ENCODE results near the gene TPRN. TPM values are rescaled to one million over a fixed set of nuclear protein-coding genes. Genes with fewer than 3 reads are reported as not detected.

The TPRN gene
- total RNA-seq, 2 experiments from 2014 or later = 7.3 to 7.6 TPM

DNA sequence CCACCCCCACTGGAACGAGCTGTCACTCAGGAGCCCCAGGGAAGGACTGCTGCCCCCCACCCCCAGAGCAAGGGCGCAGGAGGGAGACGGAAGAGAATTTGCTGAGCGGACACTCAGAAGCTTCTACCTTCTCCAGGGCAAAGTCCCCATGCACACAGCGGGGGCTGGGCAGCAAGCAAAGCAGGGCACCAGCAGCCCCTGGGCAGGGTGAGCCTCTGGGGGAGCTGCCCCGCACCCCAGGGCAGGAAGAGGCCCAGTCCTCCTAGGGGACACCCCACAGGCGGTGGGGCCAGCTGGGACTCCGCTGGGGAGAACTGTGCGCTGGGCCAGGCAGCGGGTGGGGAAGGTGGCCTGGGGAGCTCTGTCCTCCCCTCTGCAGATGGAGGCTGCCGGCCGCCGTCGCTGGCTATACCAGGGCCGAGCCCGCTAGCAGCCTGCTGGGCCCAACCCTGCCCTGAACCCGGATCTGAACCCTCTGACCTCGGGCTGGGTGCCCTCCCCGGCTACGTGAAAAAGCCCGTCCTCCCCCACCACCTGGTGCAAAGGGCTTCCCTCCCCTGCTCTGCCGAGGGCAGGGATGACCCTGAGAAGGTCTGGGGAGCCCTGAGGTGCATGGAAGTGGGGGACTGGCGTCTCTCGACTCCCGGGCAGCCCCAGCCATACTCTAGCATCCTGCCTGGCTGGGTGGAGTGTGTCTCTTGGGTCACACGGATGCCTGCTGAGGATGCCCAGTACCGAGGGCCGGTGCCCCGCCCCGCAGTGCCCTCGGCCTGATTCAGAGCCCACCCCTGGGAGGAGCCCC, 29.6 kb upstream of the TPRN start:
- Mint-ChIP-seq H3K36me3 (no peaks in the 10 kb centered on the region), H3K27me3 (peaks cover 13% of the 10 kb centered on the region), H3K9me3 (no peaks in the 10 kb centered on the region), H3K4me3 (no peak overlapping the region), H3K27ac (no peak overlapping the region), H3K4me1 (peaks cover 4% of the 10 kb centered on the region)
- no peak for DNase-seq

DNA sequence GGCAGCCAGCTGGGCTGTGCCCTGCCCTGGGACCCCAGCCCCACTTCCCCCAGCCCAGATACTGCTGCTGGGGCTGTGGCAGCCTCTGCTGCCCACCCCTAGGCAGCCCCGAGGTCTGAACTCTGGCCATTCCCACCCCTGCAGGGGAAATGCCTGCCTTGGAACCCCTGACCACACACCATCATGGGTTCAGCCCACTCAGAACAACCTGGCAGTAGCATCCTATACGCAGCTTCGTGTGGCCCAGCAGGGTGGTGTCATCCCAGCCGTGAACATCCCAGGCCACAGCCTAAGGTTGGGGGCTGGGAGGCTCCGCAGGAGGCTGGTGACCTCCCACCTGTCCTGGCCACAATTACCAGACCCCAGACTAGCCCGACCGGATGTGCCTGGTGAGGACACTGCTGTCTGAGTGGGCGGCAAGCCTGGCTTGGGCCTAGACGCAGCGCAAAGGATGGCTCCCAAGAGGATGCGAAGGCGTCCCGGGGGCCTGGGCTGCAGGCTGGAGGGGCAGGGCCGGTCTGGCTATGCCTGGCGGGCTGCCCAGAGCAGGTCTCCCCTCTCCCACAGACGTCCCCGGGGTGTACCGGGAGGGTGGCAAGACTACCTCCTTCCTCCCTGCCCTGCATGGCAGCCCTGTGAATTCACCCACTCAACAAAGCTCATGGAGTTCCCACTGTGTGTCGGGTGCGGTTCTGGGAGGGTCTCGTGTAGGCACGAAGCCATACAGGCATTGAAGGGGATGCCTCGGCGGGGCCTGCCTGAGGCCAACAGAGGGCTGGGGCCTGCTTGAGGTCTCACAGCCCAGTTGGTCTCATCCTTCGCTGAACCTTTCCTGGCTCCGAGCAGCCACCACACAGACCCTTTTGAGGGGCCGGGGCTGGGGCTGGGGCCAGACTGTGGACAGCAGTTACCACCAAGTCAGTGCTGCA, 28.7 kb upstream of the TPRN start:
- no peaks in the 10 kb centered on the region for H3K36me3 Mint-ChIP-seq
- H3K27ac Mint-ChIP-seq = no peak overlapping the region
- DNase-seq = no peak
- H3K4me3 Mint-ChIP-seq = no peak overlapping the region
- H3K27me3 Mint-ChIP-seq = peaks cover 12% of the 10 kb centered on the region
- H3K9me3 Mint-ChIP-seq = no peaks in the 10 kb centered on the region
- peaks cover 4% of the 10 kb centered on the region for H3K4me1 Mint-ChIP-seq

GRCh38 chr9:137228506-137228967, 28.0 kb upstream of the TPRN start:
- Mint-ChIP-seq H3K9me3 (no peaks in the 10 kb centered on the region), H3K27ac (no peak overlapping the region), H3K4me3 (no peak overlapping the region), H3K4me1 (peaks cover 4% of the 10 kb centered on the region), H3K36me3 (no peaks in the 10 kb centered on the region), H3K27me3 (peaks cover 12% of the 10 kb centered on the region)
- no peak for DNase-seq

DNA sequence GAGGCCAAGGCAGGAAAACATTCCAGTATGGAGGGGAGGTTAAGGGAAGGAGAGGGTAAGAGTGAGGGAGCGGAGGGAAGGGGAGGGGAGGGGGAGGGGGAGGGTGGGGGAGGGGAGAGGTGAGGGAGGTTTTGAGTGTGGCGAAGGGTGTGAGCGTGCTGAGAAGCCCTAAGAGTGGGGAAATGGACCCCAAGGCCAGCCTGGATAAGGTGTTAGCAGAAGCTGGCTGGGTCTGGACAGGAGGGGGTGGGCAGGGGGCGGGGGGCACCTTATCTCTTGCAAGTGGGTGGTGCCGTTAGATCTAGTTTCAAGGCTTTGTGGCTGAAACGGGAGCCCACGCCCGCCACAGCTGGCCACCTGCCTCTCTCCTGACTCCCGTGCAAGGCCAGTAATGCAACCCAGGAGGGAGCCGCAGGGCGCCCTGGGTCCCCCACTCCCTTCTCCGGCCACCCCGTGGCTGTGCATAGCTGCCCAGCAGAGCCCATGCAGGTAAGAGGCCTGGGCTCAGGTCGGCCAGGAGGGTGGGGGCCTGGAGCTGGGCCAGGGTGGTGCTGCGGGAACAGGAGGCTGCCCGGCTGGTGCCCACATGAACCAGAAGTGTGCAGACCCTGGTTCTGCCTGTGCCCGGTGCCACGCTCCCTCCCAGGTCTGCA, 27.4 kb upstream of the TPRN start:
- H3K27me3 Mint-ChIP-seq = peaks cover 12% of the 10 kb centered on the region
- no peak overlapping the region for H3K4me3 Mint-ChIP-seq
- no peaks in the 10 kb centered on the region for H3K9me3 Mint-ChIP-seq
- no peaks in the 10 kb centered on the region for H3K36me3 Mint-ChIP-seq
- no peak for DNase-seq
- peak overlapping the region; percentile 64 for H3K27ac Mint-ChIP-seq
- H3K4me1 Mint-ChIP-seq = peaks cover 4% of the 10 kb centered on the region

- H3K4me1 Mint-ChIP-seq = peaks cover 6% of the 10 kb centered on the region
- H3K27ac Mint-ChIP-seq = peak within 1 kb of the TSS; percentile 64
- DNase-seq = peak; percentile 84
- peaks cover 12% of the 10 kb centered on the region for H3K27me3 Mint-ChIP-seq
- H3K36me3 Mint-ChIP-seq = no peaks in the 10 kb centered on the region
- H3K4me3 Mint-ChIP-seq = no peak within 1 kb of the TSS
- no peaks in the 10 kb centered on the region for H3K9me3 Mint-ChIP-seq
Observed at GRCh38 chr9:137227054-137227852, 26.7 kb upstream of the TPRN start, which contains the start of gene RNF224. Gene RNF224, plus strand, starts transcription at chr9:137227502. Its CDS starts 834 bp downstream, at chr9:137228336.

DNA sequence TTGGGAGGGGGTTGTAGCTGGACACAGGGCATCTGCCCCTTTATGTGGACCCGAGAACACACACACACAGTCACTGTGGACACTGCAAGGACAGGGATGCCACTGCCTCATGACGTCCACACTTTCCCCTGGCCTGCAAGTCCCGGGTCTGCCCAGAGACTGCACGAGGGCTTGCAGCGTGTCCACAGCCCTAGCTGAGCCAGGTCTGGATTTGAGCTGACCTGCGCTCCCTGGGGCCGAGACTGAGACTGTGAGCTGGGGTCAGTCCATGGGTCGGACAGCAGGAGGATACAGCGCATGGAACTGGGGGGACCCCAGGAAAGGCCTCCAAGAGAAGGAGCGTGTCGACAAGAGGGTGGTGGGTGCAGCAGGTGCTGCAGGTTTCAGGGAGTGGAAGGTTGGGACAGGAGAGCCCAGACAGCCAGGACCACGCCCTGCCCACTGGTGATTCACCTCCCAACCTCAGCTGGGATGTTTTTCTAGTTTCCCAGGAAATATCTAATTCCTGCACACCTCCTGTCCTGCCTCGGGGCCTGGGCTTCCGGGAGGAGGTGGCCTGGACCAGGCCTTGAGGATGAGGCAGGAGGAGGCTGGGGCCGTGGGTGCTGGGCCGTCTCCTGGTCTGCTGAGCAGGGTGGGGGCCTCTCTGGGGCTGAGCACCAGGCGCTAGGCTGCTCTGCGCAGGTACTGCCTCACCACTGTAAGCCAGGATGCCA, 26.0 kb upstream of the TPRN start:
- H3K4me3 Mint-ChIP-seq = no peak overlapping the region
- no peak overlapping the region for H3K27ac Mint-ChIP-seq
- peaks cover 6% of the 10 kb centered on the region for H3K4me1 Mint-ChIP-seq
- H3K9me3 Mint-ChIP-seq = no peaks in the 10 kb centered on the region
- H3K36me3 Mint-ChIP-seq = no peaks in the 10 kb centered on the region
- peaks cover 12% of the 10 kb centered on the region for H3K27me3 Mint-ChIP-seq
- DNase-seq = no peak

- H3K4me3 Mint-ChIP-seq = no peak overlapping the region
- H3K9me3 Mint-ChIP-seq = no peaks in the 10 kb centered on the region
- peaks cover 6% of the 10 kb centered on the region for H3K4me1 Mint-ChIP-seq
- H3K36me3 Mint-ChIP-seq = no peaks in the 10 kb centered on the region
- peaks cover 12% of the 10 kb centered on the region for H3K27me3 Mint-ChIP-seq
- no peak for DNase-seq
- no peak overlapping the region for H3K27ac Mint-ChIP-seq
Observed at GRCh38 chr9:137225699-137226331, 25.3 kb upstream of the TPRN start.

DNA sequence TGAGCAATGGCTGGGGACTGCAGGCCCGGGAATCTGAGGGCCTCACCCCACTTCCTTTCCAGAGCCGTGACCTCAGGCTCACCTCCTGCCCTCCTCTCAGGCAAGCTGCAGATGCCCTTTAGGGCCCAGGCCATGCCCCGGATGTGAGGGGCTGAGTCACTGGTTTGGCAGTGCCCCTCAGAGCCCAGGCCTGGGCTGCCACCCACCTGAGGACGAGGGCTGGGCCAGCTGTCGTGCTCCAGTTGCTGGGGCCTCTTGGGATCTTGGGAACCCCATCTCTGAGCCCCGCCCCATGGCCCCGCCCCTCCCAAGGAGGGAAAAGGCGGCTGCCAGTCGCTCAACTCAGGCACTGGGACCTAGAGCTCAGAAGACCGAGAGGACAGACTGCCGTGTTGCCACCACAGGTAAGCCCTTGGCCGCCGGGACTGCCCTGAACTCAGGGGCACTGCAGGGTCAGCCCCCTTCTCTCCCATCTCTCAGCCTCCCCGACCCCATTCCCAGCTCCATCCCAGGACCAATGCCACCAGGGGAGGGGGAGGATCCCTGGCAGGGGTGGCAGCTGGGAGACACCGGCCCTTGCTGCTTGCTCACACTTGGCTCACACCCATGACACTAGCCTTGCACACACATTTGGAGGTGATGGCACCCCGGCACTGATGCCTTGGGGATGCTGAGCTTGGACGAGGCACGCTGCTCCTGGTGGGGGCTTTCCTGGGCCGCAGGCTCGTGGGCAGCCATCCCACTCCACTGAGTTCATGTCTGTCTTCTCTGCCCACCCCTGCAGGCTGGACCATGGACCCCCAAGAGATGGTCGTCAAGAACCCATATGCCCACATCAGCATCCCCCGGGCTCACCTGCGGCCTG, 24.5 kb upstream of the TPRN start, which contains the start of gene CYSRT1:
Gene CYSRT1, plus strand, starts transcription at position 345 of the 865 bp plus-strand sequence. Its CDS starts 448 bp downstream, at position 793.
- Mint-ChIP-seq H3K27ac (peak within 1 kb of the TSS; percentile 38), H3K36me3 (no peaks in the 10 kb centered on the region), H3K27me3 (peaks cover 12% of the 10 kb centered on the region), H3K4me3 (peak within 1 kb of the TSS; percentile 75), H3K9me3 (no peaks in the 10 kb centered on the region), H3K4me1 (peaks cover 6% of the 10 kb centered on the region)
- peak; percentile 33 for DNase-seq

DNA sequence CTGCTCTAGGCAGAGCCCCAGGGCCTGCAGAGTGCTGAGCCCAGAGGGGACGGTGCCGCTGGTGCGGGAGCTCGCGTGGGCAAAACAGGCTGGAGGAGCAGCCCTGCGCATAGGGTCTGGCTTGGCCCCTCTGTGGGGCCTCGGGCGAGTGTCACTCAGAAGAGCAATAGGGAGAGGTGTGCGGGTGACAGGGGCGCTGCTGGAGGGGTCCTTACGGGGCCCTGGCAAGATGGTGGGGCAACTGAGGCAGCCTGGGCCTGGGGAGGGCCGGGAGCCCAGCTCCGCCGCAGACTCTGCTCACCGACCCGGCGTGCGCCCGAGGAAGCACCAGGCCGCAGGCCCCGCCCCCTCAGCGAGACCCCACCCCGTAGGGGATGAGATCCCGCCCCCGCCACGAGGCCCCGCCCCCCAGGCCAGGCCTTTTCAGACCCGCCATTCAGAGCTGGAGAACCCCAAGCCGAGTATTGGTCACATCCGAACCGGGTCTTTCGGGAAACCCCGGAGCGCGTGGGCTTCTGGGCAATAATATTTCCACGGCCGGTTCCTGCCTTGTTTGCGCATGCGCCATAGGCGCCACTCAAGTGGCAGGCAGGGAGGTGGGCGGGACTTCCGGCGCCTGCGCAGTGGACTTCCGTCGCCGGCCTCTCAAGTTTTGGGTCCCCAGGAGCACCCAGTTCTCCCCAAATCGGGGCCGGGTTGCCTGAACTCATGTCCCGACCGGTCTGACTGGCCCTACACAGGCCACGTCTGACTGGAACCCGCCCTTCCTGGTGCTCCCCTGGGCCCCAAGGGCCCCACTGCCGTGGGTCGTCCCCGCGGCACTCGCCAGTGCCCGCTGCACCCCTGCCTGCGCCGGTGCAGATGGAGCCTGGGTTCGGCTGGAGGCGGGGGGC, 22.8 kb upstream of the TPRN start:
- Mint-ChIP-seq H3K4me3 (peak overlapping the region; percentile 85), H3K9me3 (no peaks in the 10 kb centered on the region), H3K36me3 (no peaks in the 10 kb centered on the region), H3K4me1 (peaks cover 6% of the 10 kb centered on the region), H3K27me3 (peaks cover 8% of the 10 kb centered on the region), H3K27ac (peak overlapping the region; percentile 38)
- DNase-seq = peak; percentile 98

GRCh38 chr9:137222190-137223077, 21.9 kb upstream of the TPRN start, which contains the start of gene RNF208:
Gene RNF208, minus strand, starts transcription at chr9:137222240. Its CDS starts 1,028 bp downstream, at chr9:137221212.
- peak; percentile 45 for DNase-seq
- peaks cover 4% of the 10 kb centered on the region for H3K27me3 Mint-ChIP-seq
- no peaks in the 10 kb centered on the region for H3K9me3 Mint-ChIP-seq
- no peaks in the 10 kb centered on the region for H3K36me3 Mint-ChIP-seq
- peak within 1 kb of the TSS; percentile 38 for H3K27ac Mint-ChIP-seq
- peak within 1 kb of the TSS; percentile 85 for H3K4me3 Mint-ChIP-seq
- H3K4me1 Mint-ChIP-seq = peaks cover 4% of the 10 kb centered on the region

Measured in activated naive CD8-positive, alpha-beta T cell treated with anti-CD3 and anti-CD28 coated beads for 36 hours (primary cell).